Testis (tissue), 2 donors: Measurements from ENCODE around the gene NCEH1.

Experiments
- CTCF ChIP-seq, 3 experiments: fragments of 450-650 bp in 2 of 3; fragments of 200-600 bp in 1 of 3; sonication (generic) in 1 of 3; IDR thresholded peaks; one replicate each; pipeline ENCODE4 v1.5.1; 2016 to 2019; ENCODE audit warnings: antibody characterized with exemption in 3 of 3, mild to moderate bottlenecking in 2 of 3, moderate library complexity in 1 of 3
- POLR2A ChIP-seq: fragments of 450-650 bp; IDR thresholded peaks from one replicate; pipeline ENCODE4 v1.6.1; 2017; ENCODE audit warnings: antibody characterized with exemption, mild to moderate bottlenecking, moderate library complexity

DNA sequence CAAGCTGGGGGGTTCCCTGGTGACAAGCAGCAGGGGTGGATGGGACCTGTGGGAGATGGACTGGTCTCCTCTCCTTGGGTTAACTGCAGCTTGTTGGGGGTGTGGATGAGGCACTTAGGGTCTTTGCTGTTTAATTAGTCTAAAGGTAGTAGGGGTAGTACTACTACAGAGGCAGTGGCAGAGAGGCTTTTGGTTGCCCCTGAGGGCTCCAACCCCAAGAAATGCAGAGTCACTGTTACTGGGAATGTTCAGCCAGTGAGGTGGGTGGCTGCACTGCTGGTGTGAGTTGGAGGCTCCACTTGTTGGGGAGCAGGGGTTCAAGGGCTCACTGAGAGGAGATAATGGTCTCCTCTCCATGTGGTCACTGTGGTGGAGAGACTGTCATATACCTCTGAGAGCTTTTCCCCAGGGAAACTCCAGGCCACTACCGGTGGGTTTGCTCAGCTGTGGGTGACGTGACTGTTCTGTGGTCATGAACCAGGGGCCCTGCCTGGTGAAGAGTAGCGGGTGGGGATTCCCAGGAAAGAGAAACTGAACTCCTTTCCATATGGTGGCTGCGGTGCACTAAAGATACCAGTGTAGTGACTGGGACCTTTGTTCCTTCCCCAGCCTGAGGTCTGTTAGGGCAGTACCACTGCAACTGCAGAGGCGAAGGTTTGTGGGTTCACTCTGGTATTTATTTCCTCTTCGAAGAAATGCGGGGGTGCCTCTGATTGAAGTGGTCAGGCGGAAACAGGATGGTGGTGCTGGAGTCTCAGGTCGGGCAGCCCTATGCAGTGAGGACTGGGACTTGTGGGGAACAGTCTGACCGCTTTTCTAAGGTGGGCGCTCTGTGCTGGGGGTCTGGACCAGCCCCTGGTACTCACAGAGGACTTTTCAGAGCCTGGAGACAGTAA is 118.7 kb downstream of the NCEH1 start:
- no peak for TF ChIP-seq POLR2A
- no peak for TF ChIP-seq CTCF (IDR thresholded peaks at IDR 0.05)
